ENCODE results near the gene CAMK1D.

The CAMK1D gene

GRCh38 chr10:12561307-12561706 lies 212.0 kb downstream of the CAMK1D start:
- no peak for DNase-seq (ENCODE audit: low spot score)

GRCh38 chr10:12561720-12562119 lies 212.4 kb downstream of the CAMK1D start:
- no peak for DNase-seq (ENCODE audit: low spot score)

- DNase-seq (ENCODE audit: low spot score), result no peak
Observed at GRCh38 chr10:12563489-12563888, 214.1 kb downstream of the CAMK1D start.

GRCh38 chr10:12564173-12564572 lies 214.8 kb downstream of the CAMK1D start:
- no peak for DNase-seq (ENCODE audit: low spot score)

- peak; percentile 25 for DNase-seq (ENCODE audit: low spot score)
Observed at GRCh38 chr10:12566161-12567115, 217.1 kb downstream of the CAMK1D start.

- no peak for DNase-seq (ENCODE audit: low spot score)
Observed at GRCh38 chr10:12568391-12569009, 219.2 kb downstream of the CAMK1D start.

- no peak for DNase-seq (ENCODE audit: low spot score)
Observed at GRCh38 chr10:12572281-12572680, 222.9 kb downstream of the CAMK1D start.

- no peak for DNase-seq (ENCODE audit: low spot score)
Observed at GRCh38 chr10:12577610-12578009, 228.3 kb downstream of the CAMK1D start.

GRCh38 chr10:12579954-12580858 lies 230.9 kb downstream of the CAMK1D start:
- no peak for DNase-seq (ENCODE audit: low spot score)

GRCh38 chr10:12583891-12584595 lies 234.7 kb downstream of the CAMK1D start:
- no peak for DNase-seq (ENCODE audit: low spot score)

GRCh38 chr10:12586741-12587140 lies 237.4 kb downstream of the CAMK1D start:
- DNase-seq (ENCODE audit: low spot score), result no peak

GRCh38 chr10:12587451-12587888 lies 238.1 kb downstream of the CAMK1D start:
- DNase-seq (ENCODE audit: low spot score), result no peak

- no peak for DNase-seq (ENCODE audit: low spot score)
Observed at GRCh38 chr10:12588091-12588860, 238.9 kb downstream of the CAMK1D start.

GRCh38 chr10:12589291-12589690 lies 239.9 kb downstream of the CAMK1D start:
- no peak for DNase-seq (ENCODE audit: low spot score)

- no peak for DNase-seq (ENCODE audit: low spot score)
Observed at GRCh38 chr10:12589791-12590190, 240.4 kb downstream of the CAMK1D start.

- no peak for DNase-seq (ENCODE audit: low spot score)
Observed at GRCh38 chr10:12590675-12591659, 241.6 kb downstream of the CAMK1D start.

GRCh38 chr10:12592967-12593366 lies 243.6 kb downstream of the CAMK1D start:
- no peak for DNase-seq (ENCODE audit: low spot score)

- DNase-seq (ENCODE audit: low spot score), result no peak
Observed at GRCh38 chr10:12594448-12594944, 245.1 kb downstream of the CAMK1D start.

GRCh38 chr10:12595936-12596576 lies 246.7 kb downstream of the CAMK1D start:
- DNase-seq (ENCODE audit: low spot score), result no peak
